ENCODE results near the gene SMG6.

SMG6 gene

DNA sequence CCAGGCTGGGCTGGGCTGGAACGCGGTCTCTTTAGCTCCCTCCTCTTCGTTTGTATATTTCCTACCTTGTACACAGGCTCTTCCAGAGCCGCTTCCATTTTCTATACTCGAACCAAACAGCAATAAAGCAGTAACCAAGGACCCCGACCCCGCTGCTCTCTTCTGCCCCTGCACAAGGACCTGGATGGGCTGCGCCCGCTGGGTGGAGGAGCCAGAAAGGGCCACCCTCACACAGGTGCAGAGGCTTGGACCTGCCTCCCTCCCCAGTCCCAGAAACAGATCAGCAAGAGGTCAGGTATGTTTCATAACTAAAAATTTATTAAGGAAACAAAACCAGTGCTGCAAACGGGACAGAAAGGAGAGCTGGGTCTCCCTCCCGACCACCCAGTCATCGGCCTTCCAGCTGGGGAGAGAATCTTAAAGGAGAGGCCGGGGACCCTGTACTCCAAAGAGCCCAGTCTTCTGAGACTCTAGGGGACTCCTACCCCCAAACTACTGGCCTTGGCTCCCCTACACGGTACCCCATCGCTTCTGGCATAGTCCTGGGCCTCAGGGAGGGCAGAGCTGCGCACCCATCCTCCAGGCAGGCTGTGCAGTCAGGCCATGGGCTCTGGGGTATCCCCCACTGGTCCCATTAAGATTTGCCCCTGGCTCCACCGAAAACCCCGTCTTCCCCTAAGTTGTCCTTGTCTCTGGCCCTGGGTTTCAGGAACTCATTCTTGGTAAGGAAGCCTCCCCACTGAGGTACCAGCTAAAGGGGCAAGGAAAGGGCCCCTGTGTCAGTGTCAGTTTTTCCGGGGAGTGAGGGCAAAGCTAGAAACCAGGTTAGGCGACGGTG, 243.8 kb downstream of the SMG6 start:
- H3K4me3 ChIP-seq (ENCODE audit: low read depth in 1 of 2, low read length in 2 of 2) = peak overlapping the region; percentile 27 to 36
- H3K36me3 ChIP-seq (ENCODE audit: control insufficient read depth in 1 of 2, insufficient read depth in 2 of 2, low read length in 2 of 2) = peaks cover 0 to 21% of the 10 kb centered on the region in 2 donors
- peaks cover 7 to 14% of the 10 kb centered on the region in 2 donors for H3K27me3 ChIP-seq (ENCODE audit: control insufficient read depth in 1 of 2, insufficient read depth in 2 of 2, low read length in 2 of 2)
- H3K9ac ChIP-seq (ENCODE audit: low read depth in 1 of 2, low read length in 2 of 2) = peak overlapping the region in 1 of 2 donors; percentile 54
- H3K4me1 ChIP-seq (ENCODE audit: control insufficient read depth in 1 of 2, insufficient read depth in 2 of 2, low read length in 2 of 2) = peaks cover 22 to 45% of the 10 kb centered on the region in 2 donors
- H3K9me3 ChIP-seq (ENCODE audit: control insufficient read depth in 1 of 2, low read length in 2 of 2) = no peaks in the 10 kb centered on the region
- peak overlapping the region; percentile 75 for H3K27ac ChIP-seq (ENCODE audit: low read depth, low read length)

DNA sequence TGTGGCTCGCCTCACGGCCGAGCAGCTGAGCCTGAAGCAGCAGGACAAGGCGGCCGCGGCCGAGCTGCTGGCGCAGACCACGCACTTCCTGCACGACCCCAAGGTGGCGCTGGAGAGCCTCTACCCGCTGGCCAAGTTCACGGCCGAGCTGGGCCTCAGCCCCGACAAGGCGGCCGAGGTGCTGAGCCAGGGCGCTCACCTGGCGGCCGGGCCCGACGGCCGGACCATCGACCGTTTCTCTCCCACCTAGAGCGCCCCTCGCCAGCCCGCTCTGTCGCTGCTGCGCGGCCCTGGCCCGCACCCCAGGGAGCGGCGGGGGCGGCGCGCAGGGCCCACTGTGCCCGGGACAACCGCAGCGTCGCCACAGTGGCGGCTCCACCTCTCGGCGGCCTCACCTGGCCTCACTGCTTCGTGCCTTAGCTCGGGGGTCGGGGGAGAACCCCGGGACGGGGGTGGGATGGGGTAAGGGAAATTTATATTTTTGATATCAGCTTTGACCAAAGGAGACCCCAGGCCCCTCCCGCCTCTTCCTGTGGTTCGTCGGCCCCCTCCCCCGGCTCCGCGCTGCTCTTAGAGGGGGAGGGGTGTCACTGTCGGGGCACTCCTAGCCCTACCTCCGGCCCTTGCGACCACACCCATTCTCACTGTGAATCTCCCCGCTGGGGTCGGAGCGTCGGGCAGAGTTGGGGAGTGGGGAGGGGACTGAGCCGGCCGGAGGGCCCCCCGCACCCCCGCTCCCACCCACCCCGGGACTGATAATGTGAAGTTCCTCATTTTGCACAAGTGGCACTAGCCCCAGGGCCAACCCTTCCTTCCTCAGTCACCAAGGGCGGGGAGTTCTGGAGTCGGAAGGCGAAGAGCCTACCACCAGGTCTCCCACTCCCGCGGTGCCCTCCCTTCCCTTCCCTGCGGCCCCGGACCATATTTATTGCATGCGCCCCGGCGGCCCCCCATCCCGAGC, 244.7 kb downstream of the SMG6 start:
- H3K36me3 ChIP-seq (ENCODE audit: control insufficient read depth in 1 of 2, insufficient read depth in 2 of 2, low read length in 2 of 2) = peaks cover 0 to 14% of the 10 kb centered on the region in 2 donors
- peaks cover 12 to 21% of the 10 kb centered on the region in 2 donors for H3K27me3 ChIP-seq (ENCODE audit: control insufficient read depth in 1 of 2, insufficient read depth in 2 of 2, low read length in 2 of 2)
- peak overlapping the region; percentile 27 to 65 for H3K4me3 ChIP-seq (ENCODE audit: low read depth in 1 of 2, low read length in 2 of 2)
- H3K9ac ChIP-seq (ENCODE audit: low read depth in 1 of 2, low read length in 2 of 2) = peak overlapping the region in 1 of 2 donors; percentile 57
- H3K4me1 ChIP-seq (ENCODE audit: control insufficient read depth in 1 of 2, insufficient read depth in 2 of 2, low read length in 2 of 2) = peaks cover 19 to 48% of the 10 kb centered on the region in 2 donors
- H3K27ac ChIP-seq (ENCODE audit: low read depth, low read length) = peak overlapping the region; percentile 75
- no peaks in the 10 kb centered on the region for H3K9me3 ChIP-seq (ENCODE audit: control insufficient read depth in 1 of 2, low read length in 2 of 2)

DNA sequence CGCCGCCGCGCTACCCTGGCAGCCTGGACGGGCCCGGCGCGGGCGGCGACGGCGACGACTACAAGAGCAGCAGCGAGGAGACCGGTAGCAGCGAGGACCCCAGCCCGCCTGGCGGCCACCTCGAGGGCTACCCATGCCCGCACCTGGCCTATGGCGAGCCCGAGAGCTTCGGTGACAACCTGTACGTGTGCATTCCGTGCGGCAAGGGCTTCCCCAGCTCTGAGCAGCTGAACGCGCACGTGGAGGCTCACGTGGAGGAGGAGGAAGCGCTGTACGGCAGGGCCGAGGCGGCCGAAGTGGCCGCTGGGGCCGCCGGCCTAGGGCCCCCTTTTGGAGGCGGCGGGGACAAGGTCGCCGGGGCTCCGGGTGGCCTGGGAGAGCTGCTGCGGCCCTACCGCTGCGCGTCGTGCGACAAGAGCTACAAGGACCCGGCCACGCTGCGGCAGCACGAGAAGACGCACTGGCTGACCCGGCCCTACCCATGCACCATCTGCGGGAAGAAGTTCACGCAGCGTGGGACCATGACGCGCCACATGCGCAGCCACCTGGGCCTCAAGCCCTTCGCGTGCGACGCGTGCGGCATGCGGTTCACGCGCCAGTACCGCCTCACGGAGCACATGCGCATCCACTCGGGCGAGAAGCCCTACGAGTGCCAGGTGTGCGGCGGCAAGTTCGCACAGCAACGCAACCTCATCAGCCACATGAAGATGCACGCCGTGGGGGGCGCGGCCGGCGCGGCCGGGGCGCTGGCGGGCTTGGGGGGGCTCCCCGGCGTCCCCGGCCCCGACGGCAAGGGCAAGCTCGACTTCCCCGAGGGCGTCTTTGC, 245.6 kb downstream of the SMG6 start:
- H3K9ac ChIP-seq (ENCODE audit: low read depth in 1 of 2, low read length in 2 of 2) = peak overlapping the region in 1 of 2 donors; percentile 57
- H3K9me3 ChIP-seq (ENCODE audit: control insufficient read depth in 1 of 2, low read length in 2 of 2) = no peaks in the 10 kb centered on the region
- H3K27me3 ChIP-seq (ENCODE audit: control insufficient read depth in 1 of 2, insufficient read depth in 2 of 2, low read length in 2 of 2) = peaks cover 18 to 21% of the 10 kb centered on the region in 2 donors
- peaks cover 20 to 46% of the 10 kb centered on the region in 2 donors for H3K4me1 ChIP-seq (ENCODE audit: control insufficient read depth in 1 of 2, insufficient read depth in 2 of 2, low read length in 2 of 2)
- peak overlapping the region; percentile 22 to 65 for H3K4me3 ChIP-seq (ENCODE audit: low read depth in 1 of 2, low read length in 2 of 2)
- peak overlapping the region; percentile 73 for H3K27ac ChIP-seq (ENCODE audit: low read depth, low read length)
- H3K36me3 ChIP-seq (ENCODE audit: control insufficient read depth in 1 of 2, insufficient read depth in 2 of 2, low read length in 2 of 2) = peaks cover 0 to 14% of the 10 kb centered on the region in 2 donors

DNA sequence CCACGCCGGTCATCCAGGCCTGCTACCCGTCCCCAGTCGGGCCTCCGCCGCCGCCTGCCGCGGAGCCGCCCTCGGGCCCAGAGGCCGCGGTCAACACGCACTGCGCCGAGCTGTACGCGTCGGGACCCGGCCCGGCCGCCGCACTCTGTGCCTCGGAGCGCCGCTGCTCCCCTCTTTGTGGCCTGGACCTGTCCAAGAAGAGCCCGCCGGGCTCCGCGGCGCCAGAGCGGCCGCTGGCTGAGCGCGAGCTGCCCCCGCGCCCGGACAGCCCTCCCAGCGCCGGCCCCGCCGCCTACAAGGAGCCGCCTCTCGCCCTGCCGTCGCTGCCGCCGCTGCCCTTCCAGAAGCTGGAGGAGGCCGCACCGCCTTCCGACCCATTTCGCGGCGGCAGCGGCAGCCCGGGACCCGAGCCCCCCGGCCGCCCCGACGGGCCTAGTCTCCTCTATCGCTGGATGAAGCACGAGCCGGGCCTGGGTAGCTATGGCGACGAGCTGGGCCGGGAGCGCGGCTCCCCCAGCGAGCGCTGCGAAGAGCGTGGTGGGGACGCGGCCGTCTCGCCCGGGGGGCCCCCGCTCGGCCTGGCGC, 246.3 kb downstream of the SMG6 start:
- Histone ChIP-seq H3K9ac (ENCODE audit: low read depth in 1 of 2, low read length in 2 of 2) (peak overlapping the region in 1 of 2 donors; percentile 18), H3K27ac (ENCODE audit: low read depth, low read length) (no peak overlapping the region), H3K27me3 (ENCODE audit: control insufficient read depth in 1 of 2, insufficient read depth in 2 of 2, low read length in 2 of 2) (peaks cover 19 to 21% of the 10 kb centered on the region in 2 donors), H3K4me3 (ENCODE audit: low read depth in 1 of 2, low read length in 2 of 2) (peak overlapping the region in 1 of 2 donors; percentile 66), H3K4me1 (ENCODE audit: control insufficient read depth in 1 of 2, insufficient read depth in 2 of 2, low read length in 2 of 2) (peaks cover 20 to 39% of the 10 kb centered on the region in 2 donors), H3K9me3 (ENCODE audit: control insufficient read depth in 1 of 2, low read length in 2 of 2) (no peaks in the 10 kb centered on the region), H3K36me3 (ENCODE audit: control insufficient read depth in 1 of 2, insufficient read depth in 2 of 2, low read length in 2 of 2) (peaks cover 0 to 14% of the 10 kb centered on the region in 2 donors)

DNA sequence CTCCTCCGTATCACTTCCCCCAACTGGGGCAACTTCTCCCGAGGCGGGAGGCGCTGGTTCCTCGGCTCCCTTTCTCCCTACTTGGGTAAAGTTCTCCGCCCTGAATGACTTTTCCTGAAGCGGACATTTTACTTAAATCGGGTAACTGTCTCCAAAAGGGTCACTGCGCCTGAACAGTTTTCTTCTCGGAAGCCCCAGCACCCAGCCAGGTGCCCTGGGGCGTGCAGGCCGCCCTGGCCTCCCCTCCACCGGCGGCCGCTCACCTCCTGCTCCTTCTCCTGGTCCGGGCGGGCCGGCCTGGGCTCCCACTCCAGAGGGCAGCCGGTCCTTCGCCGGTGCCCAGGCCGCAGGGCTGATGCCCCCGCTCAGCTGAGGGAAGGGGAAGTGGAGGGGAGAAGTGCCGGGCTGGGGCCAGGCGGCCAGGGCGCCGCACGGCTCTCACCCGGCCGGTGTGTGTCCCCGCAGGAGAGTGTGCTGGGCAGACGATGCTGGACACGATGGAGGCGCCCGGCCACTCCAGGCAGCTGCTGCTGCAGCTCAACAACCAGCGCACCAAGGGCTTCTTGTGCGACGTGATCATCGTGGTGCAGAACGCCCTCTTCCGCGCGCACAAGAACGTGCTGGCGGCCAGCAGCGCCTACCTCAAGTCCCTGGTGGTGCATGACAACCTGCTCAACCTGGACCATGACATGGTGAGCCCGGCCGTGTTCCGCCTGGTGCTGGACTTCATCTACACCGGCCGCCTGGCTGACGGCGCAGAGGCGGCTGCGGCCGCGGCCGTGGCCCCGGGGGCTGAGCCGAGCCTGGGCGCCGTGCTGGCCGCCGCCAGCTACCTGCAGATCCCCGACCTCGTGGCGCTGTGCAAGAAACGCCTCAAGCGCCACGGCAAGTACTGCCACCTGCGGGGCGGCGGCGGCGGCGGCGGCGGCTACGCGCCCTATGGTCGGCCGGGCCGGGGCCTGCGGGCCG, 247.1 kb downstream of the SMG6 start:
- Histone ChIP-seq H3K27me3 (ENCODE audit: control insufficient read depth in 1 of 2, insufficient read depth in 2 of 2, low read length in 2 of 2) (peaks cover 19 to 28% of the 10 kb centered on the region in 2 donors), H3K4me3 (ENCODE audit: low read depth in 1 of 2, low read length in 2 of 2) (peak overlapping the region; percentile 47 to 66), H3K4me1 (ENCODE audit: control insufficient read depth in 1 of 2, insufficient read depth in 2 of 2, low read length in 2 of 2) (peaks cover 20 to 35% of the 10 kb centered on the region in 2 donors), H3K9me3 (ENCODE audit: control insufficient read depth in 1 of 2, low read length in 2 of 2) (no peaks in the 10 kb centered on the region), H3K27ac (ENCODE audit: low read depth, low read length) (peak overlapping the region; percentile 70), H3K36me3 (ENCODE audit: control insufficient read depth in 1 of 2, insufficient read depth in 2 of 2, low read length in 2 of 2) (peaks cover 0 to 12% of the 10 kb centered on the region in 2 donors), H3K9ac (ENCODE audit: low read depth in 1 of 2, low read length in 2 of 2) (peak overlapping the region; percentile 16 to 59)

DNA sequence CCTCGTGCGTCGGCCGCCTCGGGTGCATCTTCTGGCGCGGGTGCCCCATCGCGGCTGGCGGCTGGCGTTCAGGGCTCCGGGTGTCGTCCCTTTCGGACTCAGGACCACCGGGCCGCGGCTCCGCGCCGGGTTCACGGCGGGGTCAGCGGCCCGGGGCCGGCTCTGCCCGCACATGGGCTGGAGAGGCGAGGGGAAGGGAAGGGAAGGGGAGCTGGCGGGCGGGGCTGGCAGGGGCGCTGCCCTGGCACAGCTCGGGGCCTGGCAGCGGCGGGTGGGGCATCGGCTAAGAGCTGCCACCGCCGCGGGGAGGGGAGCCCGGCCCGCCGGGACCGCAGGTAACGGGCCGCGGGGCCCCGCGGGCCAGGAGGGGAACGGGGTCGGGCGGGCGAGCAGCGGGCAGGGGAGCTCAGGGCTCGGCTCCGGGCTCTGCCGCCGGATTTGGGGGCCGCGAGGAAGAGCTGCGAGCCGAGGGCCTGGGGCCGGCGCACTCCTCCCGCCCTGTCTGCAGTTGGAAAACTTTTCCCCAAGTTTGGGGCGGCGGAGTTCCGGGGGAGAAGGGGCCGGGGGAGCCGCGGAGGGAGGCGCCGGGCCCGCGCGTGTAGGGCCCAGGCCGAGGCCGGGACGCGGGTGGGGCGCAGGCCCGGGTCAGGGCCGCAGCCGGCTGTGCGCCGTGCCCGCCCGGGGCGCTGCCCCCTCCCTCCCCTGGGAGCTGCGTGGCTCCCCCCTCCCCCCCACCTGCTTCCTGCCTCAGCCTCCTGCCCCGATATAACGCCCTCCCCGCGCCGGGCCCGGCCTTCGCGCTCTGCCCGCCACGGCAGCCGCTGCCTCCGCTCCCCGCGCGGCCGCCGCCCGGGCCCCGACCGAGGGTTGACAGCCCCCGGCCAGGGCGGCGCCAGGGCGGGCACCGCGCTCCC, 248.0 kb downstream of the SMG6 start:
- Histone ChIP-seq H3K9ac (ENCODE audit: low read depth in 1 of 2, low read length in 2 of 2) (peak overlapping the region; percentile 16 to 59), H3K27ac (ENCODE audit: low read depth, low read length) (peak overlapping the region; percentile 77), H3K9me3 (ENCODE audit: control insufficient read depth in 1 of 2, low read length in 2 of 2) (no peaks in the 10 kb centered on the region), H3K36me3 (ENCODE audit: control insufficient read depth in 1 of 2, insufficient read depth in 2 of 2, low read length in 2 of 2) (peaks cover 0 to 3% of the 10 kb centered on the region in 2 donors), H3K4me3 (ENCODE audit: low read depth in 1 of 2, low read length in 2 of 2) (peak overlapping the region; percentile 60 to 66), H3K27me3 (ENCODE audit: control insufficient read depth in 1 of 2, insufficient read depth in 2 of 2, low read length in 2 of 2) (peaks cover 19 to 31% of the 10 kb centered on the region in 2 donors), H3K4me1 (ENCODE audit: control insufficient read depth in 1 of 2, insufficient read depth in 2 of 2, low read length in 2 of 2) (peaks cover 14 to 27% of the 10 kb centered on the region in 2 donors)

DNA sequence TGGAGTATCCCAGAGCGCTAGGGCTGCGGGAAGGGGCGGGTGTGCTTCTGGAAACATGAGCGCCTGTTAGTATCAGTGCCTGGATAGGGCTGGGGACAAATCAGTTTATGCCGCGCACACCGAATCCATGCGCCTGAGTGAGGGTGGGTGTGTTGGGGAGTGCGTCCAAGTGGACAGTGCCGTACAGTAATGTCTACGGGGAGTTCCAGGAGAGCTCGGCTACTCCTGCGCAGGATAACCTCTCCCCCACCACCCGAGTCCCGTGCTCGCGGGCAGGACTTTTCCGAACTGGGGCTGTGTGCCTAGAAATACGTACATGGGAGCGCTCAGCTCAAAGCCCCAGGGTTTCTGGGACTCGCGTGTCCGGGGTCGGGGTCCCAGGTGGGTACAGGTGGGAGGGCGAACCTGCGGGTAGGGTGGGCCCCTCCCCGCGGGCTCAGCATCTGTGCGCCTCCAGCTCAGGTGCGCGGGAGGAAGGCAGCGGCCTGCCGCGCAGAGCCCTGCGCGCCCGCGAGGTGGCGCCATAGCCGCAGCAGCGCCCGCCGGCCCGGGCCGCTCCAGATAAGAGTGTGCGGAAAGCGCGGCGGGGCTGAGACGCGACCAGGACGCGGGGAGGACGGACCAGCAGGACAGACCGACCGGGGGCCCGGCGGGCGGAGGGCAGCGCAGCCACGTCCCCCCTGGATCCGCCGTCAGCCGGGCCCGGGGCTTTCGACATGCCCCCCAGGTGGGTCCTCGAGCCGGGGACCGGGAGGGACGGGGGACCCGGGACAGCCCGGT, 248.9 kb downstream of the SMG6 start, which contains the start of gene HIC1:
Gene HIC1, plus strand, starts transcription at position 592 of the 780 bp plus-strand sequence. CDS start 1,588 bp downstream, outside the sequence.
- Histone ChIP-seq H3K9me3 (ENCODE audit: control insufficient read depth in 1 of 2, low read length in 2 of 2) (no peaks in the 10 kb centered on the region), H3K4me1 (ENCODE audit: control insufficient read depth in 1 of 2, insufficient read depth in 2 of 2, low read length in 2 of 2) (peaks cover 14 to 19% of the 10 kb centered on the region in 2 donors), H3K27me3 (ENCODE audit: control insufficient read depth in 1 of 2, insufficient read depth in 2 of 2, low read length in 2 of 2) (peaks cover 19 to 29% of the 10 kb centered on the region in 2 donors)

More for the DNA sequence above, 248.9 kb downstream of the SMG6 start, which contains the start of gene HIC1:
- H3K27ac ChIP-seq (ENCODE audit: low read depth, low read length) = peak within 1 kb of the TSS; percentile 77
- H3K36me3 ChIP-seq (ENCODE audit: control insufficient read depth in 1 of 2, insufficient read depth in 2 of 2, low read length in 2 of 2) = no peaks in the 10 kb centered on the region
- H3K9ac ChIP-seq (ENCODE audit: low read depth in 1 of 2, low read length in 2 of 2) = peak within 1 kb of the TSS in 1 of 2 donors; percentile 33
- H3K4me3 ChIP-seq (ENCODE audit: low read depth in 1 of 2, low read length in 2 of 2) = peak within 1 kb of the TSS; percentile 55 to 60
